Measurements from ENCODE around the gene KRTAP5-5.

DNA sequence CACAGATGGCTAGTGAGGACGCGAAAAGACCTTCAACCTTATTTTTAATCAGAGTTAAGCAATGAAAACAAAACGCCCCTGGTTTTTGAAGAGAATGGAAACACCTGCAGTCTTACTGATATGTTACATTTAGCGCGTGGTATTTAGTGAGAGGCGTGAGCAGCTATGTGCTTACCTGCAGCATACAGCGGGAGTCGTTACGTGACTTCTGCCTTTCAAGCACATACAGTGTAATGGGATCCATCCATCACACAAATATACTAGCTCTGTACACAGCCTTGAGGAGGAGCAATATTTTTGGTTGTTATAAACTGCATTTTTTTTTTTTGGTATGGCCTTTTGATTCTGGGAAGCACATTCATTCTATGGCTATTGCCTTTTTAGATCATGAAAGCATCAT lies 36.9 kb upstream of the KRTAP5-5 start:
- TF ChIP-seq TBP (IDR thresholded peaks at IDR 0.05; ENCODE audit: low read depth, low read length): no peak
- no peak for TF ChIP-seq CHD2 (IDR thresholded peaks at IDR 0.05; ENCODE audit: low read length)
- TF ChIP-seq SRF (IDR thresholded peaks at IDR 0.05; ENCODE audit: low read depth, low read length): no peak
- no peak for TF ChIP-seq TAF1 (IDR thresholded peaks at IDR 0.05; ENCODE audit: low read depth, low read length)
- TF ChIP-seq EP300 (IDR thresholded peaks at IDR 0.05; ENCODE audit: borderline replicate concordance in 1 of 2, low read depth in 2 of 2, low read length in 2 of 2): no peak
- no peak for TF ChIP-seq BACH1 (IDR thresholded peaks at IDR 0.05; ENCODE audit: low read length)
- no peak for TF ChIP-seq RAD21 (IDR thresholded peaks at IDR 0.05 in 1 of 2, conservative IDR thresholded peaks at IDR 0.05 in 1 of 2; ENCODE audit: low read depth in 2 of 2, low read length in 2 of 2)
- no peak for TF ChIP-seq NRF1 (IDR thresholded peaks at IDR 0.05; ENCODE audit: low read depth, low read length)
